GM18870 (cell line): ENCODE data around the gene EIF5B.
"Not testable (repeated sequence)": the region's sequence is repeated elsewhere in the genome, so short reads cannot be mapped to it uniquely, and the experiment has no call there.

Source experiments
- ATAC-seq: cut with Tn5 transposase; IDR thresholded peaks from one replicate; pipeline ENCODE4 v1.9.1; 2021; ENCODE audit warnings: moderate library complexity; ENCODE audit not compliant: unreplicated experiment

Gene EIF5B

GRCh38 chr2:99337113-99338028 lies at the start of gene EIF5B:
Gene EIF5B (plus strand): TSS chr2:99337389. CDS start chr2:99337555, 166 bp downstream.
- ATAC-seq = peak; percentile 41

- ATAC-seq = no peak
Observed at GRCh38 chr2:99297994-99298393, 39.2 kb upstream of the EIF5B start.

- ATAC-seq = no peak
Observed at GRCh38 chr2:99299580-99299979, 37.6 kb upstream of the EIF5B start.

- not testable (repeated sequence) for ATAC-seq
Observed at GRCh38 chr2:99301097-99301496, 36.1 kb upstream of the EIF5B start, which contains the start of gene LYG1. Gene LYG1 (minus strand): TSS chr2:99301197. CDS start chr2:99295670, 5,527 bp downstream.

- ATAC-seq = no peak
Observed at GRCh38 chr2:99317161-99317872, 19.9 kb upstream of the EIF5B start.

GRCh38 chr2:99317873-99318200 lies 19.4 kb upstream of the EIF5B start:
- ATAC-seq = not testable (repeated sequence)

GRCh38 chr2:99325384-99325783 lies 11.8 kb upstream of the EIF5B start:
- ATAC-seq = no peak

- ATAC-seq = peak; percentile 71
Observed at GRCh38 chr2:99335911-99336803, 1.0 kb upstream of the EIF5B start, which contains the start of gene TXNDC9. Gene TXNDC9 (minus strand): TSS chr2:99336333. CDS start chr2:99333210, 3,123 bp downstream.

GRCh38 chr2:99336804-99337112 lies 431 bp upstream of the EIF5B start:
- ATAC-seq = peak; percentile 11

GRCh38 chr2:99338029-99338585 lies 918 bp downstream of the EIF5B start:
- no peak for ATAC-seq

GRCh38 chr2:99340669-99341236 lies 3.6 kb downstream of the EIF5B start:
- ATAC-seq = no peak

- no peak for ATAC-seq
Observed at GRCh38 chr2:99342536-99342935, 5.3 kb downstream of the EIF5B start.

- not testable (repeated sequence) for ATAC-seq
Observed at GRCh38 chr2:99345446-99345845, 8.3 kb downstream of the EIF5B start.

GRCh38 chr2:99346218-99346617 lies 9.0 kb downstream of the EIF5B start:
- ATAC-seq = no peak

GRCh38 chr2:99348173-99348572 lies 11.0 kb downstream of the EIF5B start:
- ATAC-seq = peak; percentile 59

GRCh38 chr2:99350194-99350593 lies 13.0 kb downstream of the EIF5B start:
- no peak for ATAC-seq

- no peak for ATAC-seq
Observed at GRCh38 chr2:99354070-99354469, 16.9 kb downstream of the EIF5B start.

GRCh38 chr2:99354825-99355224 lies 17.6 kb downstream of the EIF5B start:
- ATAC-seq = not testable (repeated sequence)

GRCh38 chr2:99356853-99357252 lies 19.7 kb downstream of the EIF5B start:
- ATAC-seq = no peak

GRCh38 chr2:99365661-99366060 lies 28.5 kb downstream of the EIF5B start:
- ATAC-seq = no peak
